Measurements from ENCODE around the gene PAX2.

- TF ChIP-seq CTCF (conservative IDR thresholded peaks at IDR 0.05) (no peak), ZFX (IDR thresholded peaks at IDR 0.05) (no peak)
These were observed 86.4 kb downstream of the PAX2 start for GRCh38 chr10:100831742-100832141.
